Heart left ventricle (tissue), 13 donors: ENCODE results near the gene PNPLA1.

Experiments used
- CTCF ChIP-seq, 12 donors: fragments of 200-600 bp; sonication (generic) in 4 of 12; IDR thresholded peaks; one replicate each; pipeline versions ENCODE4 v1.5.0 to v1.8.0; 2018 to 2022; ENCODE audit warnings: antibody characterized with exemption in 12 of 12, mild to moderate bottlenecking in 5 of 12
- POLR2A ChIP-seq, 2 donors: fragments of 450-650 bp; IDR thresholded peaks; one replicate each; pipeline ENCODE4 v1.6.1; 2017; ENCODE audit warnings: antibody characterized with exemption in 2 of 2, mild to moderate bottlenecking in 2 of 2, moderate library complexity in 2 of 2
- donor health status: ischemic (EF 13 %, LVEDD 7.1; RV severe dilation, severe dysfunction).
- donor health status: DM: no; HTN: yes; CAD: no.
- donor health status: DM: no; HTN: no; CAD: no.
- donor health status: ischemic (EF 25% LVEDD 6.9; RV normal size, moderate dysfunction).
- donor health status: ischemic (EF 25% LVEDD 5.7; RV mildly dilated, moderate dysfunction).
- donor health status: ischemic (EF 35%, LVEDD 5.7; RV mildly dilated, moderate dysfunction).
- donor health status: nonischemic (EF 11% LVEDD 7.7; RV severe dilation, severe dysfunction).
- donor health status: DM: yes; HTN: yes; CAD: no.
- donor health status: PGD.
- donor health status: ischemic (EF 29% LVEDD 5.4; RV normal size, mild dysfunction).
- donor health status: nonischemic (EF 23%, LVEDD 6.1; RV moderate dilation, normal function).

DNA sequence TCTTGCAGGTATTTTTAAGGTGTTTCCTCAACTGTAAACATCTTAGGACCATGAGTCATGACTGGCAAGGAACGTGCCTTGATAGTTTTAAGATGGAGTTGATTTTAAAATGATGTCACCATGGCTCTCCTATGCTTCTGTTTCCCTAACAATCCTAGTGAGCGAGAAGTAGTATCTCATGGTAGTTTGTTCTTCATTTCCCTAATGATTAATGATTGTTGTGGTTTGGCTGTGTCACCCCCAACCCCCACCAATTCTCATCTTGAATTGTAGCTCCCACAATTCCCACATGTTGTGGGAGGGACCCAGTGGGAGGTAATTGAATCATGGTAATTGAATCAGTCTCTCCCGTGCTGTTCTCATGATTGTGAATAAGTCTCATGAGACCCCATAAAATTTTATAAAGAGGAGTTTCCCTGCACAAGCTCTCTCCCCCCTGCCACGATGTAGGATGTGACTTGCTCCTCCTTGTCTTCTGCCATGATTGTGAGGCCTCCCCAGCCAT, 83.6 kb downstream of the PNPLA1 start:
- TF ChIP-seq CTCF (IDR thresholded peaks at IDR 0.05) = no peak
- TF ChIP-seq POLR2A (IDR thresholded peaks at IDR 0.05) = no peak
